ENCODE results near the gene RFX1. TPM values are rescaled to one million over a fixed set of nuclear protein-coding genes. Genes with fewer than 3 reads are reported as not detected.

RFX1 gene
- total and polyA plus RNA-seq, 2 of the 13 experiments (the other 11 are each of a cell fraction or from before 2014, with no cell fraction given) = 1.1 to 1.3 TPM

DNA sequence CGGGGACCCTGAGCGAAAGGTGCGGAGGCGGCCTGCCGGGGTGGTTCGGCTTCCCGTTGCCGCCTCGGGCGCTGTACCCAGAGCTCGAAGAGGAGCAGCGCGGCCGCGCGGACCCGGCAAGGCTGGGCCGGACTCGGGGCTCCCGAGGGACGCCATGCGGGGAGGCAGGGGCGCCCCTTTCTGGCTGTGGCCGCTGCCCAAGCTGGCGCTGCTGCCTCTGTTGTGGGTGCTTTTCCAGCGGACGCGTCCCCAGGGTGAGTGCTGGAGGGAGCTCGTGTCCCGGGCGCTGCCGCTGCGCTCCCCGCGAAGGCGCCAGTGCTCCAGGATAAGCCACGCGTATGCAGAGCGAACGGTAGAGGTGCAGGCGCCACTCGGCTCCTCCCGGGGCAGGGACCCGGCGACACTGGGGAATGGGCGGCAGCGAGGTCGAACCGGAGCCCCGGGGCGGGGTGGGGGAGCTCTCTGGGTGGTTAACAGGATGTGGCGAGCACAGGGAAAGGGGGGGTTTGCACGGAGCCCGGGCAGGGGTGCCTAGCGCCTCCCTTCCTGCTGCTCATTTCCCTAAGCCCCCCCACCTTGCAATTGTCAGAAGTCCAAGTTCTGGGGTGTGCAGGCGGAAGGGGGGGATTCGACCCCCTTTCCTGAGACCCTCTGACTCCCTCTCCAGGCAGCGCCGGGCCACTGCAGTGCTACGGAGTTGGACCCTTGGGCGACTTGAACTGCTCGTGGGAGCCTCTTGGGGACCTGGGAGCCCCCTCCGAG lies 25.8 kb upstream of the RFX1 start, which contains the start of gene IL27RA (continued):
- TF ChIP-seq, protein P1, sequence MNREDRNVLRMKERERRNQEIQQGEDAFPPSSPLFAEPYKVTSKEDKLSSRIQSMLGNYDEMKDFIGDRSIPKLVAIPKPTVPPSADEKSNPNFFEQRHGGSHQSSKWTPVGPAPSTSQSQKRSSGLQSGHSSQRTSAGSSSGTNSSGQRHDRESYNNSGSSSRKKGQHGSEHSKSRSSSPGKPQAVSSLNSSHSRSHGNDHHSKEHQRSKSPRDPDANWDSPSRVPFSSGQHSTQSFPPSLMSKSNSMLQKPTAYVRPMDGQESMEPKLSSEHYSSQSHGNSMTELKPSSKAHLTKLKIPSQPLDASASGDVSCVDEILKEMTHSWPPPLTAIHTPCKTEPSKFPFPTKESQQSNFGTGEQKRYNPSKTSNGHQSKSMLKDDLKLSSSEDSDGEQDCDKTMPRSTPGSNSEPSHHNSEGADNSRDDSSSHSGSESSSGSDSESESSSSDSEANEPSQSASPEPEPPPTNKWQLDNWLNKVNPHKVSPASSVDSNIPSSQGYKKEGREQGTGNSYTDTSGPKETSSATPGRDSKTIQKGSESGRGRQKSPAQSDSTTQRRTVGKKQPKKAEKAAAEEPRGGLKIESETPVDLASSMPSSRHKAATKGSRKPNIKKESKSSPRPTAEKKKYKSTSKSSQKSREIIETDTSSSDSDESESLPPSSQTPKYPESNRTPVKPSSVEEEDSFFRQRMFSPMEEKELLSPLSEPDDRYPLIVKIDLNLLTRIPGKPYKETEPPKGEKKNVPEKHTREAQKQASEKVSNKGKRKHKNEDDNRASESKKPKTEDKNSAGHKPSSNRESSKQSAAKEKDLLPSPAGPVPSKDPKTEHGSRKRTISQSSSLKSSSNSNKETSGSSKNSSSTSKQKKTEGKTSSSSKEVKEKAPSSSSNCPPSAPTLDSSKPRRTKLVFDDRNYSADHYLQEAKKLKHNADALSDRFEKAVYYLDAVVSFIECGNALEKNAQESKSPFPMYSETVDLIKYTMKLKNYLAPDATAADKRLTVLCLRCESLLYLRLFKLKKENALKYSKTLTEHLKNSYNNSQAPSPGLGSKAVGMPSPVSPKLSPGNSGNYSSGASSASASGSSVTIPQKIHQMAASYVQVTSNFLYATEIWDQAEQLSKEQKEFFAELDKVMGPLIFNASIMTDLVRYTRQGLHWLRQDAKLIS (CRISPR knock-in tag; IDR thresholded peaks at IDR 0.05) = no peak
- TF ChIP-seq ELF1 (CRISPR knock-in tag; IDR thresholded peaks at IDR 0.05) = peak; percentile 50; the same call in 1 of the 2 replicates
- 0 out of 2 replicates have a peak, but pooled peaks have one; percentile 68 for TF ChIP-seq ZNF558 (CRISPR knock-in tag; IDR thresholded peaks at IDR 0.05; ENCODE audit: borderline replicate concordance)
- no peak for TF ChIP-seq HMG20B (CRISPR knock-in tag; conservative IDR thresholded peaks at IDR 0.05)
- TF ChIP-seq ZNF256 (CRISPR knock-in tag; conservative IDR thresholded peaks at IDR 0.05) = no peak; the same call in 1 of the 2 replicates
- TF ChIP-seq GTF2F1 (IDR thresholded peaks at IDR 0.05; ENCODE audit: low read length) = no peak
- TF ChIP-seq, protein P2, sequence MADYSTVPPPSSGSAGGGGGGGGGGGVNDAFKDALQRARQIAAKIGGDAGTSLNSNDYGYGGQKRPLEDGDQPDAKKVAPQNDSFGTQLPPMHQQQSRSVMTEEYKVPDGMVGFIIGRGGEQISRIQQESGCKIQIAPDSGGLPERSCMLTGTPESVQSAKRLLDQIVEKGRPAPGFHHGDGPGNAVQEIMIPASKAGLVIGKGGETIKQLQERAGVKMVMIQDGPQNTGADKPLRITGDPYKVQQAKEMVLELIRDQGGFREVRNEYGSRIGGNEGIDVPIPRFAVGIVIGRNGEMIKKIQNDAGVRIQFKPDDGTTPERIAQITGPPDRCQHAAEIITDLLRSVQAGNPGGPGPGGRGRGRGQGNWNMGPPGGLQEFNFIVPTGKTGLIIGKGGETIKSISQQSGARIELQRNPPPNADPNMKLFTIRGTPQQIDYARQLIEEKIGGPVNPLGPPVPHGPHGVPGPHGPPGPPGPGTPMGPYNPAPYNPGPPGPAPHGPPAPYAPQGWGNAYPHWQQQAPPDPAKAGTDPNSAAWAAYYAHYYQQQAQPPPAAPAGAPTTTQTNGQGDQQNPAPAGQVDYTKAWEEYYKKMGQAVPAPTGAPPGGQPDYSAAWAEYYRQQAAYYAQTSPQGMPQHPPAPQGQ (CRISPR knock-in tag; IDR thresholded peaks at IDR 0.05; ENCODE audit: borderline replicate concordance) = no peak
- no peak for TF ChIP-seq ZNF282 (IDR thresholded peaks at IDR 0.05; ENCODE audit: partially characterized antibody)
- no peak for TF ChIP-seq ZNF562 (CRISPR knock-in tag; IDR thresholded peaks at IDR 0.05; ENCODE audit: borderline replicate concordance)
- no peak for TF ChIP-seq HOXA3 (CRISPR knock-in tag; IDR thresholded peaks at IDR 0.05)
- no peak for TF ChIP-seq ZNF839 (CRISPR knock-in tag; IDR thresholded peaks at IDR 0.05; ENCODE audit: borderline replicate concordance)
- no peak for TF ChIP-seq RORA (CRISPR knock-in tag; IDR thresholded peaks at IDR 0.05)
- TF ChIP-seq ARID2 (CRISPR knock-in tag; IDR thresholded peaks at IDR 0.05; ENCODE audit: borderline replicate concordance) = peak; percentile 76; the same call in 1 of the 2 replicates
- TF ChIP-seq BRD4 (CRISPR knock-in tag; IDR thresholded peaks at IDR 0.05) = no peak; the same call in 1 of the 2 replicates
- TF ChIP-seq ZNF614 (CRISPR knock-in tag; IDR thresholded peaks at IDR 0.05; ENCODE audit: borderline replicate concordance) = peak; percentile 5; the same call in 1 of the 2 replicates
- TF ChIP-seq JUNB (CRISPR knock-in tag; IDR thresholded peaks at IDR 0.05; ENCODE audit: borderline replicate concordance) = no peak
- TF ChIP-seq, protein P3, sequence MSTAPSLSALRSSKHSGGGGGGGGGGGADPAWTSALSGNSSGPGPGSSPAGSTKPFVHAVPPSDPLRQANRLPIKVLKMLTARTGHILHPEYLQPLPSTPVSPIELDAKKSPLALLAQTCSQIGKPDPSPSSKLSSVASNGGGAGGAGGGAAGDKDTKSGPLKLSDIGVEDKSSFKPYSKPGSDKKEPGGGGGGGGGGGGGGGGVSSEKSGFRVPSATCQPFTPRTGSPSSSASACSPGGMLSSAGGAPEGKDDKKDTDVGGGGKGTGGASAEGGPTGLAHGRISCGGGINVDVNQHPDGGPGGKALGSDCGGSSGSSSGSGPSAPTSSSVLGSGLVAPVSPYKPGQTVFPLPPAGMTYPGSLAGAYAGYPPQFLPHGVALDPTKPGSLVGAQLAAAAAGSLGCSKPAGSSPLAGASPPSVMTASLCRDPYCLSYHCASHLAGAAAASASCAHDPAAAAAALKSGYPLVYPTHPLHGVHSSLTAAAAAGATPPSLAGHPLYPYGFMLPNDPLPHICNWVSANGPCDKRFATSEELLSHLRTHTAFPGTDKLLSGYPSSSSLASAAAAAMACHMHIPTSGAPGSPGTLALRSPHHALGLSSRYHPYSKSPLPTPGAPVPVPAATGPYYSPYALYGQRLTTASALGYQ (CRISPR knock-in tag; IDR thresholded peaks at IDR 0.05) = no peak; the same call in 1 of the 2 replicates
- no peak for TF ChIP-seq ZSCAN9 (CRISPR knock-in tag; IDR thresholded peaks at IDR 0.05; ENCODE audit: borderline replicate concordance)
- TF ChIP-seq GABPA (IDR thresholded peaks at IDR 0.05; ENCODE audit: low read depth, low read length) = no peak
- no peak; the same call in 1 of the 2 replicates for TF ChIP-seq GABPA (CRISPR knock-in tag; IDR thresholded peaks at IDR 0.05; ENCODE audit: low read depth)
- peak; percentile 48; the same call in 1 of the 2 replicates for TF ChIP-seq POLR2G (IDR thresholded peaks at IDR 0.05; ENCODE audit: low read depth, low read length)
- TF ChIP-seq, protein P4, sequence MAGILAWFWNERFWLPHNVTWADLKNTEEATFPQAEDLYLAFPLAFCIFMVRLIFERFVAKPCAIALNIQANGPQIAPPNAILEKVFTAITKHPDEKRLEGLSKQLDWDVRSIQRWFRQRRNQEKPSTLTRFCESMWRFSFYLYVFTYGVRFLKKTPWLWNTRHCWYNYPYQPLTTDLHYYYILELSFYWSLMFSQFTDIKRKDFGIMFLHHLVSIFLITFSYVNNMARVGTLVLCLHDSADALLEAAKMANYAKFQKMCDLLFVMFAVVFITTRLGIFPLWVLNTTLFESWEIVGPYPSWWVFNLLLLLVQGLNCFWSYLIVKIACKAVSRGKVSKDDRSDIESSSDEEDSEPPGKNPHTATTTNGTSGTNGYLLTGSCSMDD (CRISPR knock-in tag; IDR thresholded peaks at IDR 0.05) = no peak
